NCI-H1092 treated with DMSO at 0.1 percent for 48 hours (cell line): Measurements from ENCODE around the gene RYR3.

Experiments
- DNase-seq: peaks from one replicate; lab custom pipeline; 2025; lab: John Stamatoyannopoulos, UW

The RYR3 gene

GRCh38 chr15:33449810-33450209 lies 139.0 kb downstream of the RYR3 start:
- DNase-seq, result no peak

- no peak for DNase-seq
These were observed 140.6 kb downstream of the RYR3 start for GRCh38 chr15:33451385-33451784.

DNA sequence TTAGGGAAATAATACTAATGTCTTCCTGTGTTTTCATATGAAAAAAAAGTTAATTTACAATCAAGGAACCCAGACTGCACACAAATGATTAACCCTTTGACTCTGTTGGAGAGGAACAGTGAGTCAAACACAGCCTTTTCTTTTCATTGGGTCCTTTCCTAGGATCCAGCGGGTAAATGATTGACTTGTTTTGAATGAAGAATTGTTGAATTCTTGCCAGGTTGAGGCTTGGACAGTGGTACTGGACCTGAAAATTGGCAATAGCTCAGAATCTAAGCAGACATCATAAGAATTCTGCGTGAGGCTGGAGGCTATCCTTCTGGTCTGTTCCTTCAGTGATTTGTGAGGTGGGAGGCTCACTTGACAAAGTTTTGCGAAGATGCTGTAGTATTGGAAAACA lies 143.0 kb downstream of the RYR3 start:
- DNase-seq, result no peak

DNA sequence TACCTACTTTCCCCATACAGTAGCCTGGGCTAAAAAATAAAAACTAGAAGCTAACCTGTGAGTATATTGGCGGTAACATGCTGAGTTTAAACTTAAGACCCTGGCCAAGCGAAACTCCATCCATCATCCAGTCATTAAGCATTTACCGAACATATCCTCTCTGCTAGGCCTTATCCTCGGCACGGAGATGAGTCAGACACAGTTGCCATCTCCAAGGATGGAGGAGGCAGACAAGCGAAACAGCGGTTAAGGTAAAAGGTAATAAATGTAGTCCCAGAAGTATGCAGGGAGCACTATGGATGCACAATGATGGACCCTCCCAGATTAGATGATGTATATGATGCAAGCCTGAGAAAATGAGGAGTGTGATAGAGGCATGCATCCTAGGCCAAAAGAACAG lies 143.6 kb downstream of the RYR3 start:
- no peak for DNase-seq

- no peak for DNase-seq
These were observed 144.2 kb downstream of the RYR3 start for GRCh38 chr15:33454996-33455395.

GRCh38 chr15:33458421-33458820 lies 147.7 kb downstream of the RYR3 start:
- DNase-seq, result no peak

- DNase-seq, result no peak
These were observed 149.5 kb downstream of the RYR3 start for GRCh38 chr15:33460166-33460805.

- no peak for DNase-seq
These were observed 150.9 kb downstream of the RYR3 start for GRCh38 chr15:33461671-33462070.

GRCh38 chr15:33467146-33467815 lies 156.5 kb downstream of the RYR3 start:
- no peak for DNase-seq

DNA sequence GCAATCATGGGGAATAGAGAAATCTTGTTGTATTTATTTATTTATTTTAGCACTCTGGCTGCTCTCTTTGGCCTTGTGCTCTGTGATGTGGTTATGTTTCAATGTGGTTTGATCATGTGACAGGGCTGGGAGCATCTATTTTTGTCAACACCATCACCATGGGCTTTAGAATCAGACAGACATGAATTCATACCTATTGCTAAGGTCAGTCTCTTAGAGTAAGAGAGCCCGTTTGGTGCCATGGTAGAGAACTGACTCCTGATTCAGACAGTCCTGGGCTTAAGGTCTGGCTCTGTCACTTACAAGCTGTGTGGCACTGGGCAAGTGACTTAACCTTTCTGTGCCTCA lies 157.0 kb downstream of the RYR3 start:
- no peak for DNase-seq

DNA sequence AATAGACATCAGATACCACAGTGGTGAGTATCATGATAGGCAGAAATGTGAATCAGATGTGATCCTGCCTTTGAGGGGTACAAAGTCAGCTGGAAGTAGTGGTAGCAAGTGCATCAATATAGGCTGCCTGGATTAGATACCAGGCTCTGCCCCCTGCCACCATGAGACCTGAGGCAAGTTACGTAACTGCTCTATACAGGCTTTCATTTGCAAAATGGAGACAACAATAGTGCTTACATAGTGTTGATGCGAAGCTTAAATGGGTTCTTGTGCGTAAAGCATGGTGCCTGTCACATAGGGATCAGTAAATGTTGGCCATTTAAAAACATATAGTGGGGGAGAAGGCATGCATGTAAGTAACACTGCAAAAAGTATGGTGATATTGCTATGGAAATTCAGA lies 158.0 kb downstream of the RYR3 start:
- no peak for DNase-seq

GRCh38 chr15:33473005-33473404 lies 162.2 kb downstream of the RYR3 start:
- no peak for DNase-seq

DNA sequence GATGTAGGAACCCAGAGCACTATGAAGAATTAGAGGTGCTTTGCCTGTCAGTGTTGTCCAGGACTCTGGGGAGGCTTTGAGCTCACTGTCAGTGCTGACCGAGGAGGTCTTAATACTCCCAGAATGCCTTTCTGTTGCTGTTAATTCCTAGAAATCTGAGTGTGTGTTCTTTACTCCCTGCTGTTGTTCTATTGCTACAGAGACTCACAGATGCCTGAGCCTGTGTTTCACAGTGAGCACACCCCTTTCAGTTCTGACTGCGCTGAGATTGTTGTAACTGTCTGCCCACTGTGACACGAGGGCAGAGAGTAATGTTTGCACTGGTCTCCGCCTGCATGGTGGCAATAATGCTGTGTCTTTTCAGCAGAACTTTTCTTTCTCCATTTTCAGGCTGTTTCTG lies 162.9 kb downstream of the RYR3 start:
- DNase-seq, result no peak

GRCh38 chr15:33476076-33476475 lies 165.3 kb downstream of the RYR3 start:
- no peak for DNase-seq

GRCh38 chr15:33476908-33477307 lies 166.1 kb downstream of the RYR3 start:
- no peak for DNase-seq

DNA sequence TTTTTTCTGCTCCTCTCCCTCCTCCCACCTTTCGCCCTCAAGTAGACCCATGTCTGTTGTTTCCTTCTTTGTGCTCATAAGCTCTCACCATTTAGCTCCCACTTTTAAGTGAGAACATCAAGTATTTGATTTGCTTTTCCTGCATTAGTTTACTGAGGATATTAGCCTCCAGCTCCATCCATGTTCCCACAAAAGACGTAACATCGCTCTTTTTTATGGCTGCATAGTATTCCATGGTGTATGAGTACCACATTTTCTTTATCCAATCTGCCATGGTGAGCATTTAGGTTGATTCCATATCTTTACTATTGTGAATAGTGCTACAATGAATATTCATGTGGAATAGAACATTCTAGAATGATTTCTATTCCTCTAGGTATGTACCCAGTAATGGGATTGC lies 178.6 kb downstream of the RYR3 start:
- no peak for DNase-seq

- DNase-seq, result no peak
These were observed 179.9 kb downstream of the RYR3 start for GRCh38 chr15:33490703-33491102.

DNA sequence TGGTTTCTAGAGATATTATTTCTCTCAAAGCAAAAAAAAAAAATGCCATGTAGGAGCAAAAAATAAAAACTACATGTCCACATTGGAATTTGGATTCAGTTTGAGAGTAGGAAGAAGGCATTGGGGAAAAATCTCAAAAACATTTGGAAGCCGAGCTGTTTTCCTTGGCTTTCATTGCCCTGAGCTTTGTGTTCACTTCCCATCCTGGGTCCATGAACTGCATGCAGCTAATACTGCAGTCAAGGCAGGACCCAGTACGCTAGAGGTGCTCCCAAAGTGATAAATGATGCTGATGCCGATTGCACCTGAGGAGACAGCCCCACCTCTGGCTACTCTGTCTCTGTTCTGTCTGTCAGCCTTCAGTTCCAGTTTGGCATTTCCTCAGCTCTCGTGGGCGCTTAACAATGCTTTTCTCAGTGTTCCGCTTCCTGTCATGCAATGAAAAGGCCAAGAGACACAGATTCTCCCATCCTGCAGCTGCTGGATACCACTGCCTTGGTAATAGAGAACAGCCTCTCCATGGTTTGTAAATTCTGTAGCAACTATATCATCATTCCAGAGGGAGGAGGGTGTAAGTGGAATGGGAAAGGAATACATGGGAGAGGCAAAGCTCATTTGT lies 181.8 kb downstream of the RYR3 start:
- DNase-seq, result no peak

DNA sequence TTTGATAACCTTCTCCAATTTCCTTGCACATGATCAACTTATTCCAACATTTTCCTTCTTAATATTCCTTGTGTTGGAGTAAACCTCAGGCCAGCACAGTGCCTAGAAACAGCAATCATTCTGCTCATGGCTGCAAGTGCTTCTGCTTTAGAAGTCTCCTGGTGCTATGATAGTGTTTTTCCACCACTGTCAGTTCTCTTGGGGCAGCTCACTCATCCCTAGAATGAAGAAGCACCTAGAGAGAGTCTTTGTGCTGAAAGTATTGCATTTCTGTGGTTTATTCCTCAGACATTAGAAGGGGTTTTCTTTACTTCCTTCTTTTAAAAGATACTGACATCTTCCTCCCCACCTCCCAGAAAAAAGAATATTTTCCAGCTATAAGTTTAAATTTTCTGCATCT lies 183.5 kb downstream of the RYR3 start:
- no peak for DNase-seq

GRCh38 chr15:33500432-33501195 lies 189.8 kb downstream of the RYR3 start:
- DNase-seq, result no peak

DNA sequence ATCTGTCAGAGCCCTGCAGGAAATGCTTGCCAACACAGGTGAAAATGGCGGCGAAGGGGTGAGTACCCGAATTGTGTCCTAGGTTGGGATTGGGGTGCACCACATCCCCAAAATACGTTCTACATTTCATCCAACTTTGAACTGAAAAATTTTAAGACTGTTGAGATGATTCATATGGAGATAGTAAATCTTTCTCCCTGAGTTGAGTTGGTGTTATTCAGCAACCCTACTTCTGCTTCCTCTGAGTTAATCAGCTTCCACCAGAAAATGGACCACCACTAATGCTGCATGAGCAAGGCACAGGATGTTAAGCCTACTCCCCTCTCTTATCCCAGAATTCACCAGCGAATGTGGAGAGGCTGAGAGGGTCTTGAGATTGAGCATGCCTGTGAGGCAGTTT lies 192.9 kb downstream of the RYR3 start:
- DNase-seq, result no peak

- DNase-seq, result no peak
These were observed 196.1 kb downstream of the RYR3 start for GRCh38 chr15:33506781-33507296.

DNA sequence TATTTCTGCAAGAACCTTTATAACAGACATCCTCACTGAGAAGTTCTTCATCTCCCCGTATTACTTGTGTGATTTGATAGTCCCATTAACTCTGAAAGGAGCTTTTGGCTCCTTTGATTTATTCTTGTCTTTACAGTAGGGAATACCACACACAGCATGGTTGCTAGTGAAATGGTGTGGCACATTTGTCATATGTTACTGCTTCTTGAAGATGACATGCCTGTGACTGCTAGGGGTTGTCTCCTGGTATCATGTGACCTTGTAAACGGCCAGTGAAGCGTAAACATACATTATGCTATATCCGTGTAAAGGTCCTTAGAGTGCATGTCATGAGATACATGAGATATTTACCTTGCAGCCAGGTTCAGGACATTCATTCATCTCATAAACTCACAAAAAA lies 197.9 kb downstream of the RYR3 start:
- no peak for DNase-seq
